Smooth muscle cell (in vitro differentiated cells): Measurements from ENCODE around the gene SPOCK2. TPM values are rescaled to one million over a fixed set of nuclear protein-coding genes. Genes with fewer than 3 reads are reported as not detected.

Experiments
- DNase-seq: peaks from one replicate; lab custom pipeline; 2025; ENCODE audit not compliant: unreplicated experiment; lab: John Stamatoyannopoulos, UW
- H2AFZ ChIP-seq: fragments of 200-600 bp; sonication (generic); 2 replicates; pipeline ENCODE4 v1.6.0; 2016; ENCODE audit warnings: antibody characterized with exemption, low read depth, mild to moderate bottlenecking
- H3F3A ChIP-seq: fragments of 200-600 bp; sonication (generic); 2 replicates; pipeline ENCODE4 v1.6.0; 2017; ENCODE audit warnings: antibody characterized with exemption, low read depth
- H3K27ac ChIP-seq: fragments of 200-600 bp; sonication (generic); 2 replicates; pipeline ENCODE4 v1.5.1; 2016; ENCODE audit warnings: low read depth, mild to moderate bottlenecking
- H3K27me3 ChIP-seq: fragments of 200-600 bp; sonication (generic); 2 replicates; pipeline ENCODE4 v1.6.1; 2016; ENCODE audit warnings: low read depth, mild to moderate bottlenecking
- H3K36me3 ChIP-seq: fragments of 200-600 bp; sonication (generic); 2 replicates; pipeline ENCODE4 v1.5.1; 2016; ENCODE audit warnings: low read depth
- H3K4me1 ChIP-seq: fragments of 200-600 bp; sonication (generic); 2 replicates; pipeline ENCODE4 v1.5.1; 2016; ENCODE audit warnings: low read depth
- H3K4me2 ChIP-seq: fragments of 200-600 bp; sonication (generic); 2 replicates; pipeline ENCODE4 v1.6.0; 2016; ENCODE audit warnings: mild to moderate bottlenecking
- H3K4me3 ChIP-seq: fragments of 200-600 bp; sonication (generic); 2 replicates; pipeline ENCODE4 v1.5.1; 2016; ENCODE audit warnings: mild to moderate bottlenecking
- H3K79me2 ChIP-seq: fragments of 200-600 bp; sonication (generic); 2 replicates; pipeline ENCODE4 v1.6.0; 2016; ENCODE audit warnings: low read depth, mild to moderate bottlenecking
- H3K9ac ChIP-seq: fragments of 200-600 bp; sonication (generic); 2 replicates; pipeline ENCODE4 v1.6.0; 2016; ENCODE audit warnings: low read depth
- H3K9me3 ChIP-seq: fragments of 200-600 bp; sonication (generic); replicated peaks from 2 replicates; pipeline ENCODE4 v1.5.1; 2016; ENCODE audit warnings: low read depth
- H4K20me1 ChIP-seq: fragments of 200-600 bp; sonication (generic); 2 replicates; pipeline ENCODE4 v1.6.0; 2016; ENCODE audit warnings: low read depth
- WGBS: methylation state at CpG from one replicate; pipeline ENCODE4 v1.1.7; 2016; ENCODE audit warnings: low lambda C conversion rate; 5-methylcytosine and 5-hydroxymethylcytosine counted together
- polyA plus RNA-seq: library from polyadenylated mRNA; unstranded; fragments of >200 nt; fragmentation: Nextera tagmentation; extraction: Ambion mirVana; gene quantifications from 2 replicates; pipeline ENCODE4 v1.2.1, GENCODE V29; 2016
- total RNA-seq: library from RNA; depleted of rRNA; stranded (reverse); fragments of >200 nt; gene quantifications from 2 replicates; pipeline ENCODE4 v1.2.3, GENCODE V29; 2014
- TF ChIP-seq, protein P1 (sequence below): fragments of 200-600 bp; sonication (generic); IDR thresholded peaks from 2 replicates; pipeline ENCODE4 v1.5.1; 2017; ENCODE audit warnings: borderline replicate concordance, mild to moderate bottlenecking, antibody characterized with exemption; ENCODE audit not compliant: insufficient read depth, poor library complexity, severe bottlenecking

Gene SPOCK2
- total and polyA plus RNA-seq, 2 experiments from 2014 or later: 1.1 TPM; not detected in 1

DNA sequence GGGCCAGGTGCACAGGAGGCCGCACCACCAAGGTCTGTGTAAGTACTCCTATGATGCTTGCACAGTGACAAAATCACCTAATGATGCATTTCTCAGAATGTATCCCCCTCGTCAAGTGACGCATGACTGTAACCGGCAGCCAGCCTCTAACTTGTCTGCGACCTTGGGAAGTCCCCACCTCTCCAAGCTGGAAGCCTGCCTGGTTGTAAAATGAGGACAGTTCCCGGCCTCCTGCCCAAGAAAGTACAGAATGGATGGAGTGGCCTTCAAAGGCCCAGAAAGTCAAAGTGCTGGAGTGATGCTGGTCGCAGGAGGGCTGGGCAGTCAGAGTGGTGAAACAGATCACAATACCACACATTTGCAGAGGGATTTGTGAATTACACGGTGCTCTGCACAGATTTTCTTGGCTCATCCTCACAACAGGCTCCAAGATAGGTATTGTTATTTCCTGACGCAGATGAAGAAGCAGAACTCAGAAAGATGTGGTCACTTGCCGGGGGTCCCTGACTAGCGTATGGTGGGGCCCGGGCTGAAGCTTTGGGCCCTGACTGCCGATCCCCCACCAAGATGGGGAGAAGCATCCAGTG lies 22.8 kb downstream of the SPOCK2 start:
- Histone ChIP-seq H2AFZ (no peak overlapping the region), H3F3A (no peaks in the 10 kb centered on the region), H3K4me3 (no peak overlapping the region), H3K4me1 (no peaks in the 10 kb centered on the region), H3K79me2 (no peaks in the 10 kb centered on the region), H4K20me1 (no peaks in the 10 kb centered on the region), H3K27ac (no peak overlapping the region), H3K9ac (no peak overlapping the region), H3K4me2 (no peak overlapping the region), H3K27me3 (no peaks in the 10 kb centered on the region), H3K36me3 (no peaks in the 10 kb centered on the region), H3K9me3 (no peaks in the 10 kb centered on the region)
- WGBS: 94% methylated on average over 13 of the region's 13 CpGs
- DNase-seq: no peak
- TF ChIP-seq, protein P1, sequence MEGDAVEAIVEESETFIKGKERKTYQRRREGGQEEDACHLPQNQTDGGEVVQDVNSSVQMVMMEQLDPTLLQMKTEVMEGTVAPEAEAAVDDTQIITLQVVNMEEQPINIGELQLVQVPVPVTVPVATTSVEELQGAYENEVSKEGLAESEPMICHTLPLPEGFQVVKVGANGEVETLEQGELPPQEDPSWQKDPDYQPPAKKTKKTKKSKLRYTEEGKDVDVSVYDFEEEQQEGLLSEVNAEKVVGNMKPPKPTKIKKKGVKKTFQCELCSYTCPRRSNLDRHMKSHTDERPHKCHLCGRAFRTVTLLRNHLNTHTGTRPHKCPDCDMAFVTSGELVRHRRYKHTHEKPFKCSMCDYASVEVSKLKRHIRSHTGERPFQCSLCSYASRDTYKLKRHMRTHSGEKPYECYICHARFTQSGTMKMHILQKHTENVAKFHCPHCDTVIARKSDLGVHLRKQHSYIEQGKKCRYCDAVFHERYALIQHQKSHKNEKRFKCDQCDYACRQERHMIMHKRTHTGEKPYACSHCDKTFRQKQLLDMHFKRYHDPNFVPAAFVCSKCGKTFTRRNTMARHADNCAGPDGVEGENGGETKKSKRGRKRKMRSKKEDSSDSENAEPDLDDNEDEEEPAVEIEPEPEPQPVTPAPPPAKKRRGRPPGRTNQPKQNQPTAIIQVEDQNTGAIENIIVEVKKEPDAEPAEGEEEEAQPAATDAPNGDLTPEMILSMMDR: no peak

DNA sequence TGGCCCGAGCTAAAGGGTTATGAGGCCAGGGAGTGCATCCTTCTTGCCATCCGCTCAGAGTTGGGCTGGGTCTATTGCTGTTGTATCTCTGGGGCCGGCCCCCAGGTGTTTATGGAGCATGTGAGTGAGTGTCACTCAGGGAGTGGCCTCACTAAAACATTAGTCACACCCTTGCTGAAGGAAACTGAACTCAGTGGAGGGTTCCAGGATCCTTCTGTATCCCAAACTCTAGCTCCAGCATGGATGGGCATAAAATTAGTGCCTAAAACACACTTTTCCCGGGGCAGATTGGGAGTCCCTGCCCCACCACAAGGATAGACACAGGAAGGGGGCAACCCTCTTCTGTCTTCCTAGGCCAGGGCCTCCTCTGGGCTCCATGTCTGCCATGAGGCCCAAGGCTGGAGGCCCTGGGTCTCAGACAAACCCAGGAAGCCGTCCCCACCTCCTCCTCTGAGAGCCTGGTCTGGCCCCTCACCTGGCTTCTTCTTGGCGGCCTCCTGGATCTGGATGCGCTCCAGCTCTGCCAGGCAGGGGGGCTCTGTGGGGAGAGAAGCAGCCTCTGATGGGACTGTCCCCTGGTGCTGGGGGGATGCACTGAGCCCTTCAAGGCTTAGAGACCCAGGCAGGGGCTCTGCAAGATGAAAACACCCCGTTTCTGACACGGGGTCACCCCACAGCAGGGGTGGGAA lies 24.5 kb downstream of the SPOCK2 start:
- H3K9me3 ChIP-seq: no peaks in the 10 kb centered on the region
- no peak overlapping the region for H3K9ac ChIP-seq
- H3K27me3 ChIP-seq: no peaks in the 10 kb centered on the region
- H4K20me1 ChIP-seq: no peaks in the 10 kb centered on the region
- H2AFZ ChIP-seq: no peak overlapping the region
- no peaks in the 10 kb centered on the region for H3K36me3 ChIP-seq
- DNase-seq: no peak
- no peak overlapping the region for H3K4me3 ChIP-seq
- H3K79me2 ChIP-seq: no peaks in the 10 kb centered on the region
- no peaks in the 10 kb centered on the region for H3F3A ChIP-seq
- WGBS: 82% methylated on average over 9 of the region's 9 CpGs
- no peak overlapping the region for H3K4me2 ChIP-seq
- no peaks in the 10 kb centered on the region for H3K4me1 ChIP-seq
- TF ChIP-seq, protein P1: no peak
- no peak overlapping the region for H3K27ac ChIP-seq

DNA sequence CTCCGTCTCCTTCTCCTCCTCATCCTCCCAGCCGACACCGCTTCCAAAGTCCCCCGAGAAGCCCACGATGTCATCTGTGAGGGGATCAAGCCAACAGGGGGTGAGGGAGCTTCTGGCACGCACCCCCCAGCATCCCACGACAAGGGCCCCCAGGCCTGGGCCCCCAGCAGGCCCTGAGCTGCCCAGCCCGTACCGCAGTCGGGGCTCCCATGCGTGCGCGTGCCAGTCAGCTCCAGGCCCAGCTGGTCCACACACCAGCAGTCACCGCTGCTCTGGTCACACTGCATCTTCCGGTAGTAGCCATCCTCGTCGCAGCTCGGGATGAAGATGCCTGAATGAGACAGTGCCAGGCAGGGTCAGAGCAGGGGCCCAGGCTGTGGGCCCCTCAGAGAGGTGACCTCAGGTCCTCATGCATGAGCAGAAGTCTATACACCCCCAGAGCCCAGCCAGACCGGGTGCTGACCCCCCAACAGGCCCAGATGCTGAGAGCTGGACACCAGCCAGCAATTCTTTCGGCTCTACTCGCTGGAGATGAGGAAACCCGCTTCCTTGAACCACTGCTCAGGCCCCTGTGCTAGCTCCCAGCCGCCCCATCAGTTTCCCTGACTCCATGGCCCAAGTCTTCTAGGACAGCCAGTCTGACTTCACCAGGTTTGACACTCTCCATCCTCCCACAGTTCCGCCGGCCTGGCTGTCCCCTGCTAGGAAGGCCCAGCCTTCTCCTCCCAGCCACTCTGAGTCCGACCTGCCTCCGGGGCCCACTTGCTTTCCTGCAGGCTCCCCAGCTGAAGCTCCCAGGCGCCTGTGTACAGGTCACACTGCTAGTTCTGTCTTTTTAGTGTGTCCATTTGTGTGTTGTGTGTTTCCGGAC lies 25.3 kb downstream of the SPOCK2 start:
- H3K4me1 ChIP-seq: no peaks in the 10 kb centered on the region
- H3F3A ChIP-seq: no peaks in the 10 kb centered on the region
- no peaks in the 10 kb centered on the region for H3K27me3 ChIP-seq
- WGBS: 96% methylated on average over 29 of the region's 29 CpGs
- H3K36me3 ChIP-seq: no peaks in the 10 kb centered on the region
- H3K27ac ChIP-seq: no peak overlapping the region
- TF ChIP-seq, protein P1: no peak
- H3K9ac ChIP-seq: no peak overlapping the region
- H3K4me2 ChIP-seq: no peak overlapping the region
- no peak for DNase-seq
- H4K20me1 ChIP-seq: no peaks in the 10 kb centered on the region
- no peak overlapping the region for H2AFZ ChIP-seq
- H3K9me3 ChIP-seq: no peaks in the 10 kb centered on the region
- no peaks in the 10 kb centered on the region for H3K79me2 ChIP-seq
- H3K4me3 ChIP-seq: no peak overlapping the region
